ENCODE data around the gene SLIT3.

The SLIT3 gene

DNA sequence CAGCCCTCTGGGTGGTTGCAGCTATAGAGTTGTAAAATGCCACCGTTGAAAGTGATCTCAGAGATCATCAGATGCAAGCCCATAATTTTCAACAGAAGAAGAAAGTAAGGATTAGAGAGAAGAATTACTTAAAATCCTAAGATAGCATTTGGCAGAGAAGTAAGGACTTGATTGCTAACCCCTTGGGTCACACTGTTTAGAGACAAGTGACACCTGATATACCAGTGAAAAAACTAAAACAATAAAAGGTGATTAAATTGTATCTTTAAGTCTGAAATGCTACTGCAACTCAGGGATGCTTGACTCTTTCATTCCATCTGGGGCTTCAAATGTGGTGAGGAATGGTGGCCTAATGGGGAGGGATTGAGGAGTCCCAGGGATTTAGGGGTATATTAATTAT, 440.9 kb downstream of the SLIT3 start:
- DNase-seq (ENCODE audit: insufficient read length, low spot score) (no peak), FAIRE-seq (no peak)
- TF ChIP-seq PAX5 (IDR thresholded peaks at IDR 0.05; ENCODE audit: insufficient read depth, low read length, severe bottlenecking) (no peak), POLR2AphosphoS5 (IDR thresholded peaks at IDR 0.05; ENCODE audit: low read depth, low read length) (no peak), POLR2A (IDR thresholded peaks at IDR 0.05; ENCODE audit: low read depth, low read length) (no peak), POU2F2 (IDR thresholded peaks at IDR 0.05; ENCODE audit: low read depth, low read length) (no peak), SPI1 (IDR thresholded peaks at IDR 0.05; ENCODE audit: low read depth, low read length) (no peak), TAF1 (IDR thresholded peaks at IDR 0.05; ENCODE audit: low read depth, low read length) (no peak)

DNA sequence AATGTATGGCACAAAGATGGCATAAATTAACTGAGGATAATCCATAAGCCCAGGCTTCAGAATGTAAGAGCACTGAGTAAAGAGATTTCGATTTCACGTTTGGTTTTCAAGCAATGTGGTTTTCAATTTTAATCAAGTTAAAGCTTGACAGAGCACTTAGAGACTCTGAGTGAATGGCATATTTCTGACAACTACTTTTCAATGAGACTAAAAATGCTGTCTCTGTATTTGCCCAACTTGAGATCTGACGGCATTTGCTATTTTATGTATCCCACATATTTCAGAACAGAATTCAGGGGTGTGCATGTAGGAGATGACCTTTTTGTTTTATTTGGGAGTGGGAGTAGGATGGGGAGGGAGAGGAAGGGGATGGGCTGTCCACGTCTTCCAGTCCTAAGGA, 441.5 kb downstream of the SLIT3 start:
- TF ChIP-seq SPI1 (IDR thresholded peaks at IDR 0.05; ENCODE audit: low read depth, low read length) (no peak), TAF1 (IDR thresholded peaks at IDR 0.05; ENCODE audit: low read depth, low read length) (no peak), POU2F2 (IDR thresholded peaks at IDR 0.05; ENCODE audit: low read depth, low read length) (no peak), PAX5 (IDR thresholded peaks at IDR 0.05; ENCODE audit: insufficient read depth, low read length, severe bottlenecking) (no peak), POLR2A (IDR thresholded peaks at IDR 0.05; ENCODE audit: low read depth, low read length) (no peak), POLR2AphosphoS5 (IDR thresholded peaks at IDR 0.05; ENCODE audit: low read depth, low read length) (no peak)
- no peak for DNase-seq (ENCODE audit: insufficient read length, low spot score)
- FAIRE-seq, result no peak

DNA sequence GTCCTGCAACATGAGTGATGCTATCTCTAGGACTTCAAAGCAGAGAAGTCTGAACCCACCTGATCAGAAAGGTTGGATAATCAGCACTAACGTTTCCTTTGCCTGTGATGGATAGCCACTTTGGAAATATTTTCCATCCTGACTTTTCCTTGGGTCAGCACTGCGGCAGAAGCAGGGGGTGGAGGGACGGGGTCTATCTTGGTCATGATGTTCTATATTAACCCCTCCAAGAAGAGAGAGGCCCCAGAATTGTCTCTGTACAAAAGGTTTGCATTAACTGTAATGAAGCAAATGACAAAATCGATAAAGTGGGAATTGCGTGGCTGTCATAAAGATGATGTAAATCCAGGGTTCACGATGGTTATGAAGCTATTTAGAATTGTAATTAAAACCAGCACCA, 441.9 kb downstream of the SLIT3 start:
- TF ChIP-seq TAF1 (IDR thresholded peaks at IDR 0.05; ENCODE audit: low read depth, low read length), result no peak
- no peak for TF ChIP-seq SPI1 (IDR thresholded peaks at IDR 0.05; ENCODE audit: low read depth, low read length)
- no peak for TF ChIP-seq PAX5 (IDR thresholded peaks at IDR 0.05; ENCODE audit: insufficient read depth, low read length, severe bottlenecking)
- TF ChIP-seq POLR2AphosphoS5 (IDR thresholded peaks at IDR 0.05; ENCODE audit: low read depth, low read length), result no peak
- no peak for TF ChIP-seq POLR2A (IDR thresholded peaks at IDR 0.05; ENCODE audit: low read depth, low read length)
- TF ChIP-seq POU2F2 (IDR thresholded peaks at IDR 0.05; ENCODE audit: low read depth, low read length), result no peak
- FAIRE-seq (no peak), DNase-seq (ENCODE audit: insufficient read length, low spot score) (no peak)

DNA sequence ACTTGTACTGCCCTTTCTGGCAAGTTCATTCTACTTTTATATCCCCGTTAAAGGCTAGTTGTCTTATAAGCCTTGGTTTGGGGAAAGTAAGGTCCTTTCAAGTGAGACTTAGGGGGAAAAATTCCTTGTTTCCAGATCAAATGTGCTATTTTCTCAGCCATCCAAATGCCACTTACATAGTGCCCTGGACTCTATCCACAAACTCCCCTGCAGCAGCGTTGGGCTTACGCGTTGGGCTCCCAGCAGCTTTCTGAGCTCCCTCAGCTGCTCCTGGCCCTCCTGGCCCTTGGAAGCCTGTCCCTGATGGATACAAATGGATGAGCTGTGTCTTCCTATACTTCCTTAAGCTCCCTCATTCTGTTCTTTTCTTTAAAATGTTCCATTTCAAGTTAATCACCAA, 442.6 kb downstream of the SLIT3 start:
- no peak for TF ChIP-seq PAX5 (IDR thresholded peaks at IDR 0.05; ENCODE audit: insufficient read depth, low read length, severe bottlenecking)
- TF ChIP-seq POLR2A (IDR thresholded peaks at IDR 0.05; ENCODE audit: low read depth, low read length), result no peak
- TF ChIP-seq SPI1 (IDR thresholded peaks at IDR 0.05; ENCODE audit: low read depth, low read length), result no peak
- TF ChIP-seq TAF1 (IDR thresholded peaks at IDR 0.05; ENCODE audit: low read depth, low read length), result no peak
- no peak for TF ChIP-seq POLR2AphosphoS5 (IDR thresholded peaks at IDR 0.05; ENCODE audit: low read depth, low read length)
- no peak for TF ChIP-seq POU2F2 (IDR thresholded peaks at IDR 0.05; ENCODE audit: low read depth, low read length)
- FAIRE-seq (no peak), DNase-seq (ENCODE audit: insufficient read length, low spot score) (no peak)

DNA sequence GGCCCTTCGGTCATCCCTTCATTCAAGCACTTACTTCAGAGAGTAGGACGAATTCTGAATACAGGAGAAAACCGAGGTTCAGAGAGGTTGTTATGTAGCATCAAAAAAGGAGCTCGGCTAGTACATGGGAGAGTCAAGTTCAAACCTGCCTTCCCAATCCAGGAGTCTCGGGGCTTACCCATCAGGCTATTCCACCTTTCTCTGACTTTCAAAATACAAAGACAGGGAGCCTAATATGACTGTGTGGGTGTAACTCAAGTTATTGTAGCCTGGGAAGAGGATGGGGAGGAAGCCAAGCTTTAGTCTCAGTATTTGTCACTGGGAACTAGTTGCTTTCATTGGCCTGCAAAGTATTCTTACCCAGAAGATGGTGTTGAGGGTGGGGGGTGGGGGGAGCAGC, 447.0 kb downstream of the SLIT3 start:
- no peak for FAIRE-seq
- DNase-seq (ENCODE audit: insufficient read length, low spot score), result no peak
- TF ChIP-seq SPI1 (IDR thresholded peaks at IDR 0.05; ENCODE audit: low read depth, low read length) (no peak), POLR2AphosphoS5 (IDR thresholded peaks at IDR 0.05; ENCODE audit: low read depth, low read length) (no peak), POLR2A (IDR thresholded peaks at IDR 0.05; ENCODE audit: low read depth, low read length) (no peak), PAX5 (IDR thresholded peaks at IDR 0.05; ENCODE audit: insufficient read depth, low read length, severe bottlenecking) (no peak), POU2F2 (IDR thresholded peaks at IDR 0.05; ENCODE audit: low read depth, low read length) (no peak), TAF1 (IDR thresholded peaks at IDR 0.05; ENCODE audit: low read depth, low read length) (no peak)

DNA sequence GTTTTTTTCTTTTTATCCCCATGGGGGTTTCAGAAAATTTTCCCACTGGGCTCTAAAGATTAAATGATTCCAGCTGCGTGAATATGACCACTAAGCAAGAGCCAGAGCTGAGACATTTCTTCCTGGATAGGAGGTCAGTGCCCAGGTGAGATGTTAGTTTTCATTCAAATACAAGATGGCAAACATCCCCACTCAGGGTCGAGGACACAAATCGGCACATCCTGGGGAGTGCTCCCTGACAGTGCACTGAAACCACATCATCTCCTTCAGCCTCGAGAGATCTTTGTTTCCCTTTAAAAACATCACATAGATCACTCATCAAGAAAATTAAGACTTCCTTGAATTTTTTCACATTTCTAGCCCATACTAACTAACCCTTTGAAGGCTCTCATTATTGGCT, 448.6 kb downstream of the SLIT3 start:
- no peak for TF ChIP-seq SPI1 (IDR thresholded peaks at IDR 0.05; ENCODE audit: low read depth, low read length)
- TF ChIP-seq POLR2AphosphoS5 (IDR thresholded peaks at IDR 0.05; ENCODE audit: low read depth, low read length), result no peak
- TF ChIP-seq PAX5 (IDR thresholded peaks at IDR 0.05; ENCODE audit: insufficient read depth, low read length, severe bottlenecking), result no peak
- no peak for TF ChIP-seq POU2F2 (IDR thresholded peaks at IDR 0.05; ENCODE audit: low read depth, low read length)
- TF ChIP-seq POLR2A (IDR thresholded peaks at IDR 0.05; ENCODE audit: low read depth, low read length), result no peak
- no peak for TF ChIP-seq TAF1 (IDR thresholded peaks at IDR 0.05; ENCODE audit: low read depth, low read length)
- DNase-seq (ENCODE audit: insufficient read length, low spot score), result no peak
- no peak for FAIRE-seq

DNA sequence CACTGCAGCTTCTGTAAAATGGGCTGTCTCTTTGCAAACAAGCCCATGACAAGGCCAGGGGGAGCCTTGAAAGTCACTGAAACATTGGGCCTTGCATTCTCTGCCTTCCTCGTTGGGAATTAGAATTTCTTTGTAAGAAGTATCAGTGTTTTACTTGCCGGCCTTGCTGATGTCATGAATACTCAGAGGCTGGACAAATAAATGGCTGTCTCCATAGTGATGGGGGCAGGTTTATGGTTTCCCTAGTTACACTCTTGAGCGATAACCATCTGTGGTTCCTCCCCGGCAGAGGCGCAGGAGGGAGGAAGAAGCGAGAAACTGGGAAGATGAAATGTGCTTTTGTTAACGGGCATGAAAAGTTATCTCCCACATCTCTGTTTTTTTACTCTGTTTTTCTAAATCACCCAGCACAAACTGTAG, 449.0 kb downstream of the SLIT3 start:
- TF ChIP-seq POU2F2 (IDR thresholded peaks at IDR 0.05; ENCODE audit: low read depth, low read length), result no peak
- no peak for TF ChIP-seq PAX5 (IDR thresholded peaks at IDR 0.05; ENCODE audit: insufficient read depth, low read length, severe bottlenecking)
- no peak for TF ChIP-seq TAF1 (IDR thresholded peaks at IDR 0.05; ENCODE audit: low read depth, low read length)
- TF ChIP-seq POLR2AphosphoS5 (IDR thresholded peaks at IDR 0.05; ENCODE audit: low read depth, low read length), result no peak
- TF ChIP-seq SPI1 (IDR thresholded peaks at IDR 0.05; ENCODE audit: low read depth, low read length), result no peak
- TF ChIP-seq POLR2A (IDR thresholded peaks at IDR 0.05; ENCODE audit: low read depth, low read length), result no peak
- DNase-seq (ENCODE audit: insufficient read length, low spot score), result no peak
- FAIRE-seq, result no peak

DNA sequence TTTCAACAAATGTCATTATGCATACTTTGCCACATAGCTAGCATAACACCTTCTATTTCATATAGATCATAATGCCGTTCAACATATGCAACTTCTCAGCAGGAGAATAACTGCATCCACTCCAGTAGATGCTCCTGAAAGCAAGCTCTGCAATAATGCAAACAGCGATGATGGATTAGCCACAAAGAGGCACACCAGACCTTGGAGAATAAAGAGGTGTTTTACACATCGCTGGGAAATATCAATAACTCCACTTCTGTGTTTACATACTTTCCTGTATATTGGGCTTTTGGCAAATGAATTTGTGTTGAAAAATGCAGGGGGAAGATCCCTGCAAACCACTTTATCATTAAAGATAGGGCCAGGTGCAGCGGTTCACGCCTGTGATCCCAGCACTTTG, 450.3 kb downstream of the SLIT3 start:
- no peak for DNase-seq (ENCODE audit: insufficient read length, low spot score)
- TF ChIP-seq SPI1 (IDR thresholded peaks at IDR 0.05; ENCODE audit: low read depth, low read length) (no peak), TAF1 (IDR thresholded peaks at IDR 0.05; ENCODE audit: low read depth, low read length) (no peak), PAX5 (IDR thresholded peaks at IDR 0.05; ENCODE audit: insufficient read depth, low read length, severe bottlenecking) (no peak), POU2F2 (IDR thresholded peaks at IDR 0.05; ENCODE audit: low read depth, low read length) (no peak), POLR2AphosphoS5 (IDR thresholded peaks at IDR 0.05; ENCODE audit: low read depth, low read length) (no peak), POLR2A (IDR thresholded peaks at IDR 0.05; ENCODE audit: low read depth, low read length) (no peak)
- no peak for FAIRE-seq

DNA sequence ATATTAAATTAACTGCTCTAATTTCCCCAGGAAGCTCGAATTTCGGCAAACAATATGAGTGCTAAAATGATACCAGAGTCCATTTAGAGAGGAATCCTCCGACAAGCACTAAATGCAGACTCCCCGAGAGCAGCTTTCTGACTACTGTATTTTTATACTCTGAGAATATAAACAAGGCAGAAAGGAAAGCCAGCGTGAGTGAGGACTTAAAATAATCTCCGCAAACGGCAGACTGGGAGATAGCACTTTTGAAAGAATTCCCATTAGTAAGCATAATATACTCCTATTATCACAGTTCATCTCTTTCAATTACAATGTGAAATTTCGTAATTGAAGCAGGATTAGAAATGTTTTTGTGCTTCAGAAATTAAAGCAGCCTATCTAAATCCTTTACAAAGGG, 452.4 kb downstream of the SLIT3 start:
- no peak for FAIRE-seq

DNA sequence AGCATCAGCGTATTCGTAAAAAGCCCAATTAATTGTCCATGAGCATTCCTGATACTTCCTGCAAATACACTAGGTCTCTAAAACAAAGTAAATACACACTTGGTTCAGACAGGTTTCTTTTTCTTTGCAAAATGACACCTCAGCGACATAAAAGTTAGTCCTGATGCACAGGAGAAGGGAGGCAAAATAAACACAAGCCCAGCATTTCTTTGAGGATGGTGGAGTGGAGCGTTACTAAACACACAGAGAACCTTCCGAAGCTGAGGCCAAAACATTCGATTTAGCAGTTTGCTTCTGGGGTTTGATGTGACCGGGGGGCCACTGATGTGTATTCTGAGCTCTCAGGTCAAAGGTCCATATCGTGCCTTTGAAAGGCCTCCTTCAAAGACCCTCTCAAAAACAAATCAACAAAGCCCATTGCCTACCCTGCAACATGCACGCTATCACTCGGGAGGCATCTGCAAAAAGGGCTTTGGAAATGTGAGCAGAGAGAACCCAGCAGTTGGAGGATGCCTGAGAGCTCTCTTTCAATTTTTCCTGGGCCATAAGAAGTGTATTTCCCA, 453.3 kb downstream of the SLIT3 start:
- no peak for TF ChIP-seq SPI1 (IDR thresholded peaks at IDR 0.05; ENCODE audit: low read depth, low read length)
- no peak for TF ChIP-seq POLR2AphosphoS5 (IDR thresholded peaks at IDR 0.05; ENCODE audit: low read depth, low read length)
- TF ChIP-seq POU2F2 (IDR thresholded peaks at IDR 0.05; ENCODE audit: low read depth, low read length), result no peak
- TF ChIP-seq PAX5 (IDR thresholded peaks at IDR 0.05; ENCODE audit: insufficient read depth, low read length, severe bottlenecking), result no peak
- TF ChIP-seq POLR2A (IDR thresholded peaks at IDR 0.05; ENCODE audit: low read depth, low read length), result no peak
- TF ChIP-seq TAF1 (IDR thresholded peaks at IDR 0.05; ENCODE audit: low read depth, low read length), result no peak
- no peak for FAIRE-seq
- no peak for DNase-seq (ENCODE audit: insufficient read length, low spot score)

More for the DNA sequence above, 452.4 kb downstream of the SLIT3 start:
- no peak for DNase-seq (ENCODE audit: insufficient read length, low spot score)
- TF ChIP-seq POLR2AphosphoS5 (IDR thresholded peaks at IDR 0.05; ENCODE audit: low read depth, low read length) (no peak), SPI1 (IDR thresholded peaks at IDR 0.05; ENCODE audit: low read depth, low read length) (no peak), PAX5 (IDR thresholded peaks at IDR 0.05; ENCODE audit: insufficient read depth, low read length, severe bottlenecking) (no peak), POLR2A (IDR thresholded peaks at IDR 0.05; ENCODE audit: low read depth, low read length) (no peak), TAF1 (IDR thresholded peaks at IDR 0.05; ENCODE audit: low read depth, low read length) (no peak)

All from GM12891 (cell line).